ENCODE results near the gene GFI1B. TPM values are rescaled to one million over a fixed set of nuclear protein-coding genes. Genes with fewer than 3 reads are reported as not detected.

The GFI1B gene
- total and polyA plus RNA-seq, 7 donors: 0.28 to 0.92 (median 0.87) TPM; not detected in 4

- Histone ChIP-seq H3K9me3 (no peaks in the 10 kb centered on the region), H3K27ac (no peak overlapping the region), H3K27me3 (peaks cover 6 to 55% (median 39%) of the 10 kb centered on the region in 3 donors), H3K4me1 (no peaks in the 10 kb centered on the region), H3K36me3 (no peaks in the 10 kb centered on the region), H3K4me3 (no peak overlapping the region)
- no peak for DNase-seq
- TF ChIP-seq EP300 (IDR thresholded peaks at IDR 0.05) (no peak), CTCF (IDR thresholded peaks at IDR 0.05) (no peak), POLR2A (IDR thresholded peaks at IDR 0.05) (no peak), POLR2AphosphoS5 (IDR thresholded peaks at IDR 0.05) (no peak)
- WGBS, 2 donors: 66 to 88% methylated on average over 14 of the region's 14 CpGs
- intact Hi-C loops (cut with DNase I): no loop called here
Observed at GRCh38 chr9:132990781-132991180, 12.3 kb downstream of the GFI1B start.

- Histone ChIP-seq H3K9me3 (no peaks in the 10 kb centered on the region), H3K4me1 (no peaks in the 10 kb centered on the region), H3K4me3 (no peak overlapping the region), H3K36me3 (no peaks in the 10 kb centered on the region), H3K27me3 (peaks cover 6 to 49% (median 39%) of the 10 kb centered on the region in 3 donors), H3K27ac (no peak overlapping the region)
- intact Hi-C loops (cut with DNase I): no loop called here
- TF ChIP-seq EP300 (IDR thresholded peaks at IDR 0.05) (no peak), POLR2AphosphoS5 (IDR thresholded peaks at IDR 0.05) (no peak), POLR2A (IDR thresholded peaks at IDR 0.05) (no peak), CTCF (IDR thresholded peaks at IDR 0.05) (no peak)
- DNase-seq: no peak
- WGBS, 2 donors: 42 to 80% methylated on average over 16 of the region's 16 CpGs
Observed at GRCh38 chr9:132991351-132992300, 13.1 kb downstream of the GFI1B start.

- DNase-seq: no peak
- Histone ChIP-seq H3K4me1 (no peaks in the 10 kb centered on the region), H3K36me3 (no peaks in the 10 kb centered on the region), H3K4me3 (no peak overlapping the region), H3K27me3 (peaks cover 6 to 56% (median 39%) of the 10 kb centered on the region in 3 donors), H3K9me3 (no peaks in the 10 kb centered on the region), H3K27ac (no peak overlapping the region)
- WGBS, 2 donors: 20 to 63% methylated on average over 14 of the region's 14 CpGs
- intact Hi-C loops (cut with DNase I): no loop called here
- no peak for TF ChIP-seq POLR2A (IDR thresholded peaks at IDR 0.05)
Observed at GRCh38 chr9:132993511-132993939, 15.0 kb downstream of the GFI1B start.

- Histone ChIP-seq H3K4me3 (no peak overlapping the region), H3K36me3 (no peaks in the 10 kb centered on the region), H3K27ac (no peak overlapping the region), H3K4me1 (no peaks in the 10 kb centered on the region), H3K9me3 (no peaks in the 10 kb centered on the region), H3K27me3 (peaks cover 6 to 62% (median 39%) of the 10 kb centered on the region in 3 donors)
- no peak for DNase-seq
- WGBS, 2 donors: 8 to 16% methylated on average over 13 of the region's 13 CpGs
- TF ChIP-seq POLR2A (IDR thresholded peaks at IDR 0.05): no peak
- intact Hi-C loops (cut with DNase I): no loop called here
Observed at GRCh38 chr9:132994410-132995120, 16.1 kb downstream of the GFI1B start.

GRCh38 chr9:132995121-132995420 is 16.6 kb downstream of the GFI1B start:
- Histone ChIP-seq H3K4me1 (no peaks in the 10 kb centered on the region), H3K9me3 (no peaks in the 10 kb centered on the region), H3K4me3 (no peak overlapping the region), H3K27ac (no peak overlapping the region), H3K27me3 (peaks cover 6 to 67% (median 39%) of the 10 kb centered on the region in 3 donors), H3K36me3 (no peaks in the 10 kb centered on the region)
- 76 to 84% methylated on average over 6 of the region's 6 CpGs for WGBS, 2 donors
- TF ChIP-seq POLR2A (IDR thresholded peaks at IDR 0.05) (no peak), POLR2AphosphoS5 (IDR thresholded peaks at IDR 0.05) (no peak)
- intact Hi-C loops (cut with DNase I): no loop called here
- no peak for DNase-seq

- 77 to 94% methylated on average over 8 of the region's 8 CpGs for WGBS, 2 donors
- intact Hi-C loops (cut with DNase I): no loop called here
- H3K27me3 ChIP-seq: peaks cover 6 to 71% (median 35%) of the 10 kb centered on the region in 3 donors
Observed at GRCh38 chr9:132995879-132996278, 17.4 kb downstream of the GFI1B start.

More at GRCh38 chr9:132995879-132996278, 17.4 kb downstream of the GFI1B start:
- no peak for DNase-seq
- Histone ChIP-seq H3K4me3 (no peak overlapping the region), H3K9me3 (no peaks in the 10 kb centered on the region), H3K27ac (no peak overlapping the region), H3K36me3 (no peaks in the 10 kb centered on the region), H3K4me1 (no peaks in the 10 kb centered on the region)
- TF ChIP-seq EP300 (IDR thresholded peaks at IDR 0.05) (no peak), POLR2A (IDR thresholded peaks at IDR 0.05) (no peak), CTCF (IDR thresholded peaks at IDR 0.05) (no peak), POLR2AphosphoS5 (IDR thresholded peaks at IDR 0.05) (no peak)
